Measurements from ENCODE around the gene UGT2A3.

Gene UGT2A3

DNA sequence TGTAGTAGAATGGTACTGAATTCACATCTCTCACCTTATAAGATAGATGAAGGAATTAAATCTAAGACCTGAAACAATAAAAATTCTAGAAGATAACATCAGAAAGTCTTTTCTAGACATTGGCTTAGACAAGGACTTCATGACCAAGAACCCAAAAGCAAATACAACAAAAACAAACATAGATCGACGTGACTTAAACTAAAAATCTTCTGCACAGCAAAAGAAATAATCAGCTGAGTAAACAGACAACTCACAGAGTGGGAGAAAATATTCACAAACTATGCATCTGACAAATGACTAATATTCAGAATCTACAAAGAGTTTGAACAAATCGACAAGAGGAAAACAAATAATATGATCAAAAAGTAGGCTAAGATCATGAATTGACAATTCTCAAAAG, 38.8 kb downstream of the UGT2A3 start:
- no peak for DNase-seq (ENCODE audit: low read depth)

DNA sequence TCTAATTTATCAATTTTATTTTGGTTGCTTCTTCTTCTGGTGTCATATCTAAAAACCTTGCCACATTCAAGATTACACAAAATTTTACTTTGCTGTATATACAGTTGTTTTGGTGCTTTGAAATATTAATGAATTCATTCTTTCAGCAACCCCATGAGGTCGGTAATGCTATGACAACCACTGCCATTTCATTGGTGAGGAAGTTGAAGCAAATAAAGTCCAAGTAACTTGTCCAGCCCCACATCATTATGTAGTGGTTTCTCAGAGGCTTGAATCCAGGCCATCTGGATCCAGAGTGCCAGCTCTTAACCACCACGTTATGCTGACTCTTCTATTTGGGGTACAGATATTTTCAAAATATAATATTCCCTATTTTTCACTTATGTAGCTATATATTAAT, 42.2 kb downstream of the UGT2A3 start:
- no peak for DNase-seq (ENCODE audit: low read depth)

DNA sequence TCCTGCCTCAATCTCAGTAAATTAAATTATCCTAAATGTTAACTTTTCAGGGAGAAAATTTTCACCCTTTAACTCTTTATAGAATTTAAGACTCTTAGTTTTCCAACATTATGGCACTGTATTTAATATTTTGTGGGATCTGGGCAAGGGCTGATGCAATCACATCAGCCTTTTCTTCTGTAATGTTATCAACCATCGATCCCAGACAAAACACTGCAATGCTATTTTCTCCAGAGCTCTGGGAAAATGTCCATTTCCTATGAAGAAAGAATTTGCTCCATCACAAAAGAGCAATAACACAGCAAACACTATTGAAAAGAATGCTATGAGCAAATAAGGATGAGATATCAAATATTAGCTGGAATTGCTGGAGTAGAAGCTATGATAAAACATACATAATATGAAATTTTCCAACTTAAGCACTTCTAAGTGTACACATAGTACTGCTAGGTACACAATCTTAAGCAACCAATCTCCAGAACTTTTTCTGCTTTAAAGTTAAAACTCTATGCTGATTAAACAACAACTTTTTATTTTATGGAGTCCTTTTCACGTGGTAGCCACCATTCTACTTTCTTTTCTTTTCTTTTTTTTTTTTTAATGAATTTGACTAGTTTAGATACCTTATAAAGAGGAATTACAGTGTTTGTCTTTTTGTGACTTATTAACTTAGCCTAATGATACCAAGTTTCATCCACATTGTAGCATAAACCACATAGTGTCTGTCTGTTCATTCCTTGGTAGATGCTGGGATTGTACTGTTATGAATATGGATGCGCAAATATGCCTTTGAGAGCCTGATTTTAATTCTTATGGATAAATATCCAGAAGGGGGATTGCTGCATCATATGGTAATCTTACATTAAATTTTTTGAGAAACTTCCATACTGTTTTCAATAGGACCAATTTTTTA, 43.6 kb downstream of the UGT2A3 start:
- DNase-seq (ENCODE audit: low read depth) = no peak

DNA sequence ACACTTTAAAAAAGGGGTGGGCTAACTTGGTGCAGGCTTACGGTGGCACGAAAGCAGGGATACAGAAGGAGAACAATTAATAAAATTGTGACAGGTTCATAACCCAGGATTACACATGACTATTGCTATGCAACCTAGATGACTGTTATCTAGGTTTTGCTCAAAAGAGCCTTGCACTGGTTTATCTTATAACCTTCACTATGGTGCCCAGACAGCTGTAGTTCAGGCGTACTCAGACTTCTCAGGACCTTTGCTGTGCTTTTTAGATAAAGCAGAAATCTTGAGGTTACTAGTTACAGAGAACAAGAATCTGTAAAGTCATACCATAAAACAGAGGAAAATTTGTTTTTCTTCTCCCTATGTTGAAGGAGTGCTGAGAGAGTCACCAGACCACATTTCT, 44.4 kb downstream of the UGT2A3 start:
- no peak for DNase-seq (ENCODE audit: low read depth)

DNA sequence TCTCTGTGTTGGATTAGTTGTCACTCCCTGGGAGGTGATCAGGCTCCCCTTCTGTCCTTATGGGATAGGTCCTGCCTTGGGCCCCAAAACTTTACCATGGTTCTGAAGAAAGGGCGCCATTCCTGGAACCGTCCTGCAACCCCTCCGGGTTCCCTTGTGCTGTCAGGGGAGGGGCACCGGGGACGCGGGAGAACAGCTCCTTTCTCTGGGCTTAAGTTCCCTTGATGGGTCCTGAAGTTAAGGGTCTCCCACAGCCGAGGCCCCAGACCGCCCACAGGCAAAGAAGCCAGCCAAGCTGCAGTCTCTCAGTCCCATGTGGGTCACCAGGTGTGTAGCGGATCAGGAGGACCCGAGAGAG, 44.8 kb downstream of the UGT2A3 start:
- no peak for DNase-seq (ENCODE audit: low read depth)

DNA sequence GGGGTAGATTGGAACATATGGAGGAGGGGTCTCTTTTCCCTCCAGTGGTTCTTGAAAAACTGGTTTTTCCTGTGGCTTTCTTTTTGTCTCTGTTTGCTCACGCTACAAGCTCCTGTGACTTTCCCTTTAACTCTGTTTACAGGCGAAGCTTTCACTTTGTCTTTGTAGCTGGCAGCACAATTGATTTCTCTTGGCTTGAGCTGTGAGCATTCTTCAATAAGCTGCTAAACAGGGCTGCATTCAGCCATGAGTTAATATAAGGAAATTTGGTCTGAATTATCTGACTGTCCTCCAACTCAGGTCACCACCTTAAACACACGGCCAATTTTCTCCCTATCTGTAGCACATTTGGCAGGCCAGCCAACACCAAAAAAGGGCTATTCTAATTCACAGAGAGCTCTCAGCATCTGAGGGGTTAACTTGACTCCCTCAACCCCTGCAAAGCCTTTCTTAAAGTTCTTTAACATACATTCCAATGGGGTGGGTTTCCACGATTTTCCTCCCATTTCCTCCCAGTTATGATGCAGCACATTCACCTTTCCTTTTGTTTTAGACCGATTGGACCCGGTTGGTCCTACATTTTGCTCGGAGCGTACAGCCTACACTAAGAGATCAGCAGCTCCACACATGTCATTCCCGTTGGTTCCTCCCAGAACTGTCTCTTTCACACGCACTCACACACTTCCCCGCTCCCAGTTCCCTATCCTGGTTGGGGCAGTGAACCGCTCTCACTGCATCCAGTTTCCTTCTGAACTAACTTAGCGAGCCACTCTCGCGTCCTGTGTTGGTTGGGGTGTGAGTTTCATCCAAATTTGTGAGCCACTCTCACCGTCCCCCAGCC, 45.4 kb downstream of the UGT2A3 start:
- no peak for DNase-seq (ENCODE audit: low read depth)

DNA sequence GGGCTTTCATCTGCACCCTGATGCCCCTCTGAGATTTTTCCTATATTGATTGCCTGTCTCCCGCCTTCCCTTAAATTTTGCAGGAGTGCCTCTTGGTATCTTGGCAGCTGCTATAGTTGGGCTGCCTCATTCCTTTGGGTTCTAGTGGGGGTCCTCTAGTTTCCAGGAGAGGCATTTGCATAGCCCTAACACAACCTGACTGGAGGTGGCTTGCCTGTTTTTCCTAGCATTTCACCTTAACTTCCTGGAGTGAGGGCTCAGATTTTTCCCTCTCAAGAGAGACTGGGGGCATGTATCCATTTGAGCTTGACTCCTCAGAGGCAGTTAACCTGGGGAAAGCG, 46.0 kb downstream of the UGT2A3 start:
- DNase-seq (ENCODE audit: low read depth) = no peak

DNA sequence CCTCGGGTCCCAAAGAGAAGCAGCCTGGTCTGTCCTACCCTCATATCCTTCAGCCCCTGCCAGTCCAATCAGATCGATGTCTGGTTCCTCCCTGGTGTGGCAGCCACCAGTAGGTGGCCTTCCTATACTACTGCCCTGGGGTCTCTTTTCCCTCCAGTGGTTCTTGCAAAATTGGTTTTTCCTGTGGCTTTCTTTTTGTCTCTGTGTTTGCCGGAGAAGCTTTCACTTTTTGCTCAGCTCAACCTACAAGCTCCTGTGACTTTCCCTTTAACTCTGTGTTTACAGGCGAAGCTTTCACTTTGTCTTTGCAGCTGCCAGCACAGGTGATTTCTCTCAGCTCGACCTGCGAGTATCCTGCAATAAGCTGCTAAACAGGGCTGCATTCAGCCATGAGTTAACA, 46.8 kb downstream of the UGT2A3 start:
- DNase-seq (ENCODE audit: low read depth) = no peak

DNA sequence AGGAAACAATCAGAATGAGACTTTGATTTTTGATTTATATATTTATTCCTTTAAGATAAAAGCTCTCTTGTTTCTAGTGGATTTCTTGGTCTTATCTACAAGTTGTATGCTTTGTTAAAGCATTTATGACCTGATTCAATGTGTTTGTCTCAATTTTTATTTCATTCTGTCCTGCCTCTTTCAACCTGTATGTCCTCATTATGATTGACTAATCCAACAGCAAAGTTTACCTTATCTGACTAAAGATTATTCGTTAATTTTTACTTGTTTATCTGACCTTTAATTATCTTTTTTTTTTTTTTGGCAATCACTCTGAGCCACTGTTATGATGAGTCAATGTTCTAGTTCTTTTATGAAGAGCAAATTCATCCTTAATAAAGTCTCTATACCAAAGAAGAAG, 54.9 kb downstream of the UGT2A3 start:
- DNase-seq (ENCODE audit: low read depth) = no peak

DNA sequence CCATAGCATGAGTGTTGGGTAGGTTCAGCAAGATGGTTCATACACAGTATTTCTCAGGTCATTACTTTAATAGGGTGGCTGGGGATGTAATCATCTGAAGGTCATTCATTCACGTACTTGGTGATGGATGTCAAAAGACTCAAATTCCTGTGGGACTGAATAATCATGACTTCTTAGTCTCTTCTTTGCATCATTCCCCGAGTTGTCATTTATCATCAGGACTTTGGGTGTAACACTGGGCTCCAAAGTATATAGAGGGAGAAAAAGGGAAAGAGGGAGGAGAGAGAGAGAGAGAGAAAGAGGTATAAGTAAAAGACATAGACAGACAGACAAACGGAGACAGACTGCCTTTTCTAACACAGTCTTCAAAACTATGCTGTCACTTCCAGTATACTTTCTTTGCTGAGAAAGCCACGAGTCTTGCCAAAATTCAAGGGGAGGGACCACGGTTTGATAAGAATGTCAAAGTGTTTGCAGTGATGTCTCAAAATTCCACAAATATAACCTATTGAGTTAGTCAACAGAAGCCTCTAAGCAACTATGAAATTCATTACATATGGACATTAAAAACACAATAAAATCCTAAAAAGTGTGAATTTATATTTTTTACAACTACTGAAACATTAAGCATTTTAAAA, 55.9 kb downstream of the UGT2A3 start:
- DNase-seq (ENCODE audit: low read depth) = no peak

DNA sequence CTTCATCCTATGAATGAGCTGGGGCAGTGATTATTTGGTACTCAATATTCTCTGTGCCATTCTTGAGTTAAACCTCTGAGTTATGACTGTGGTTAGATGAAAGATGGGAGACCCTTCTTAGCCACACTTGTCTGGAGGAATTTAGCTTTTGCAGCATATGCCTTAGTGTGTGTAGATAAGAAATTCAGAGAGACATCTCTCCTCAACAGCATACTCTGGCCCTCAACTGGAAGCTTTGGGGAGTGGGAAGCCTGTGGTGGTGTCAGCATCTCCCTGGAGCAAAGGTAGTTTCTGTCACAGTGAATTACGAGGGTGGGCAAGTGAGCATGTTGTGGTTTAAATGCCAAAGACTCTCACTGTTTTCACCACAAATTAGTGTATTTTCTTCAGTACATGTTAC, 58.7 kb downstream of the UGT2A3 start:
- no peak for DNase-seq (ENCODE audit: low read depth)

DNA sequence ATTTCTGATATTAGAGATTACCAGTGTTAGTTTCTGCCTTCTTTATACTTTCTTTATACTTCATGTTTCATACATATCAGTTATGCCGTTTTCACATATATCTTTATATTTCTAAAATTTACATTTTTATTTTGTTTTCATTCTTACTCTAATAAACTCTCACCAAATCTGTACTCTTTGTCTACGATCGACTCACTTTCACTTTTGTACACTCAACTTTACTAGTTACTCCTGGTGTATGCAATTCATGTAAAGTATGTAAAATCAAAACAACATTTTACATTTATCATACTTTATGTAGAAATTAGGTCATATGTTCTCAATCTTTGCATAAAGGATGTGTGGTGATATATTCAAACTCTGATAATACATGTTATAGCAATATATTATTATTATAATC, 59.9 kb downstream of the UGT2A3 start:
- no peak for DNase-seq (ENCODE audit: low read depth)

DNA sequence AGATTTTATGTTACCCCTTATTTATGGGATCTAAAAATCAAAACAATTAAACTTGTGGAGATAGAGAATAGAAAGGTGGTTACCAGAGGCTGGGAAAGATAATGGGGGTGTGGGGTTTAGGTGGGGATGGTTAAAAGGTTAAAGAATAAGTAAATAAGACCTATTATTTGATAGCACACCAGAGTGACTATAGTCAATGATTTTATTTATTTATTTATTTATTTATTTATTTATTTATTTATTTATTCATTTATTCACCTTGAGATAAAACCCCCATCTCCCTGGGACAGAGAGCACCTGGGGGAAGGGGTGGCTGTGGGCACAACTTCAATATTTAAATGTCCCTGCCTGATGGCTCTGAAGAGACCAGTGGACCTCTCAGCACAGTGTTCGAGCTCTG, 66.1 kb downstream of the UGT2A3 start:
- DNase-seq (ENCODE audit: low read depth) = no peak

DNA sequence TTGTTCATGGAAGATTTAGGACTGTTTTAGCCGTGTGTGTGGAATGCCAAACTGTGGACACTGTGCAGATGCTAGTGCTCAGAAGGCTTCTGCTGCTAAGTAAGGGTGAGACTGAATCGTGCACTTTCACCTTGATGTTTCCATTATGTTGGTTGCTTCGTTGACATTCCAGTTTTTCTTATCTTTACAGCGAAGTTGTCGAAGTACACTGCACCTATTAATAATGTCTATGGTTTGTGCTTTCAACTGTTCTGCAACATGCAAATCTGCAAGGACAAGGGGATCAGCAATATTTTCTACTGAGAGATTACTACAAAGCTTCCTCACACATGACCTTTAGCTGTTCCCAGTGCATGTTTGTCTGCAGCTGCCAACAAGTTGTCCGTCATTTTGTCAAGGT, 67.7 kb downstream of the UGT2A3 start:
- no peak for DNase-seq (ENCODE audit: low read depth)

Measured in EH (cell line).